Lung (tissue), 12 donors: ENCODE results near the gene ECM2. TPM values are rescaled to one million over a fixed set of nuclear protein-coding genes. Genes with fewer than 3 reads are reported as not detected.

Experiments used
- ATAC-seq: fragments of 200-7000 bp; cut with Tn5 transposase; one replicate; pipeline ENCODE4 v1.9.1; 2020; ENCODE audit warnings: moderate number of reproducible peaks; ENCODE audit not compliant: insufficient read depth, low FRiP score
- DNase-seq, 3 donors: peaks; one replicate each; pipeline ENCODE4 v3.0.0-alpha.2; 2013 to 2017
- H3K27ac ChIP-seq, 2 donors: one replicate each; pipeline ENCODE4 v1.5.1; 2013; ENCODE audit warnings: mild to moderate bottlenecking in 2 of 2, moderate library complexity in 2 of 2, control low read depth in 1 of 2, inconsistent platforms in 1 of 2, low read depth in 1 of 2, low read length in 1 of 2
- H3K27me3 ChIP-seq, 3 donors: one replicate each; pipeline ENCODE4 v1.5.1; 2013; ENCODE audit warnings: low read length in 2 of 3; ENCODE audit not compliant: control insufficient read depth in 3 of 3, insufficient read depth in 3 of 3
- H3K36me3 ChIP-seq, 4 donors: one replicate each; pipeline ENCODE4 v1.5.1; 2013; ENCODE audit warnings: low read length in 4 of 4, mild to moderate bottlenecking in 1 of 4, moderate library complexity in 1 of 4; ENCODE audit not compliant: control insufficient read depth in 4 of 4, insufficient read depth in 4 of 4
- H3K4me1 ChIP-seq, 5 donors: one replicate each; pipeline ENCODE4 v1.5.1; 2013; ENCODE audit warnings: low read length in 5 of 5, mild to moderate bottlenecking in 2 of 5, moderate library complexity in 1 of 5; ENCODE audit not compliant: control insufficient read depth in 5 of 5, insufficient read depth in 5 of 5
- H3K4me3 ChIP-seq: one replicate; pipeline ENCODE4 v1.5.1; 2013; ENCODE audit warnings: mild to moderate bottlenecking, control low read depth, moderate library complexity
- H3K9ac ChIP-seq, 2 donors: one replicate each; pipeline ENCODE4 v1.5.1; 2013; ENCODE audit warnings: low read length in 2 of 2, control low read depth in 1 of 2; ENCODE audit not compliant: insufficient read depth in 1 of 2
- H3K9me3 ChIP-seq, 4 donors: one replicate each; pipeline ENCODE4 v1.5.1; 2013; ENCODE audit warnings: low read length in 3 of 4, mild to moderate bottlenecking in 1 of 4, moderate library complexity in 1 of 4; ENCODE audit not compliant: control insufficient read depth in 4 of 4, insufficient read depth in 3 of 4
- WGBS, 2 donors: extraction: QIAGEN DNeasy Blood & Tissue Kit; methylation state at CpG; one replicate each; pipeline ENCODE4 v1.1.7; 2013; 5-methylcytosine and 5-hydroxymethylcytosine counted together
- polyA plus RNA-seq, 2 donors: library from polyadenylated mRNA; stranded (reverse); fragments of 200-250 nt; gene quantifications; one replicate each; pipeline ENCODE4 v1.2.1, GENCODE V29; 2013
- total RNA-seq, 2 donors: library from RNA; depleted of rRNA in 1 of 2; stranded (reverse); fragments of >200 nt in 1 of 2; gene quantifications; one replicate each; pipeline ENCODE4 v1.2.1, GENCODE V29; 2014 to 2021
- TF ChIP-seq, protein P1 (sequence below): IDR thresholded peaks from 2 replicates; pipeline ENCODE4 v1.5.1; 2012; ENCODE audit warnings: mild to moderate bottlenecking; ENCODE audit errors: control extremely low read depth, extremely low read depth
- donor health status: control.
- donor health status: control.
- donor health status: Bipolar disorder and iron deficiency.
- donor health status: healthy.
- donor health status: DM: yes; HTN: yes; CAD: no.

ECM2 gene
- total and polyA plus RNA-seq, 4 donors, result 0.92 to 63.1 (median 2.4) TPM

DNA sequence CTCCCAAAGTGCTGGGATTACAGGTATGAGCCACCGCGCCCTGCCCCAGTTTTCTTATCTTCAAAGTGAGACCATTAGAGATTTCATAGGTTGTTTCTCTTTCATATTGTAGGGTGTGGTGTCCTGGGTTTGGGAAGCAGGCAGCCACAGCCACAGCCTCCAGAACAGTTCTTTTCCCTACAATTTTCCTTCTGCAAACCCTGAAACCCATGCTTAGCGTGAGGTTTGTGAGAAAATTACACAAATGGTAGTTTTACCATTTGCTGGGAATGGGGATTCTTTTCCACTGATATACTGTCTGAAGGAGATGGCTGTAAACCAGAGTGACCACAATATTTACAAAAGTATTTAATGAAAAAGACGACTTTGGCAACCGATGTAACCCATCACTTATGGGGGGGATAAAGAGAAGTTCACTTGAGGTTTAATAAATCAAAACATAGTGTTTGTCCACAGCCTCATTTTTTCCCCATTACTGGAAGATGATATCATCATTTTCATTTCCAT is 26.7 kb upstream of the ECM2 start:
- Histone ChIP-seq H3K9me3 (peaks cover 0 to 5% (median 1%) of the 10 kb centered on the region in 4 donors), H3K4me3 (no peak overlapping the region), H3K27me3 (no peaks in the 10 kb centered on the region), H3K9ac (peak overlapping the region in 1 of 2 donors; percentile 47), H3K36me3 (no peaks in the 10 kb centered on the region), H3K27ac (no peak overlapping the region), H3K4me1 (peaks cover 0 to 21% (median 0%) of the 10 kb centered on the region in 5 donors)
- TF ChIP-seq, protein P1, sequence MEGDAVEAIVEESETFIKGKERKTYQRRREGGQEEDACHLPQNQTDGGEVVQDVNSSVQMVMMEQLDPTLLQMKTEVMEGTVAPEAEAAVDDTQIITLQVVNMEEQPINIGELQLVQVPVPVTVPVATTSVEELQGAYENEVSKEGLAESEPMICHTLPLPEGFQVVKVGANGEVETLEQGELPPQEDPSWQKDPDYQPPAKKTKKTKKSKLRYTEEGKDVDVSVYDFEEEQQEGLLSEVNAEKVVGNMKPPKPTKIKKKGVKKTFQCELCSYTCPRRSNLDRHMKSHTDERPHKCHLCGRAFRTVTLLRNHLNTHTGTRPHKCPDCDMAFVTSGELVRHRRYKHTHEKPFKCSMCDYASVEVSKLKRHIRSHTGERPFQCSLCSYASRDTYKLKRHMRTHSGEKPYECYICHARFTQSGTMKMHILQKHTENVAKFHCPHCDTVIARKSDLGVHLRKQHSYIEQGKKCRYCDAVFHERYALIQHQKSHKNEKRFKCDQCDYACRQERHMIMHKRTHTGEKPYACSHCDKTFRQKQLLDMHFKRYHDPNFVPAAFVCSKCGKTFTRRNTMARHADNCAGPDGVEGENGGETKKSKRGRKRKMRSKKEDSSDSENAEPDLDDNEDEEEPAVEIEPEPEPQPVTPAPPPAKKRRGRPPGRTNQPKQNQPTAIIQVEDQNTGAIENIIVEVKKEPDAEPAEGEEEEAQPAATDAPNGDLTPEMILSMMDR, result no peak
- DNase-seq (peak in 2 of 3 donors; percentile 56 to 69), ATAC-seq (no peak)
- 83 to 87% methylated on average over 5 of the region's 5 CpGs for WGBS, 2 donors

DNA sequence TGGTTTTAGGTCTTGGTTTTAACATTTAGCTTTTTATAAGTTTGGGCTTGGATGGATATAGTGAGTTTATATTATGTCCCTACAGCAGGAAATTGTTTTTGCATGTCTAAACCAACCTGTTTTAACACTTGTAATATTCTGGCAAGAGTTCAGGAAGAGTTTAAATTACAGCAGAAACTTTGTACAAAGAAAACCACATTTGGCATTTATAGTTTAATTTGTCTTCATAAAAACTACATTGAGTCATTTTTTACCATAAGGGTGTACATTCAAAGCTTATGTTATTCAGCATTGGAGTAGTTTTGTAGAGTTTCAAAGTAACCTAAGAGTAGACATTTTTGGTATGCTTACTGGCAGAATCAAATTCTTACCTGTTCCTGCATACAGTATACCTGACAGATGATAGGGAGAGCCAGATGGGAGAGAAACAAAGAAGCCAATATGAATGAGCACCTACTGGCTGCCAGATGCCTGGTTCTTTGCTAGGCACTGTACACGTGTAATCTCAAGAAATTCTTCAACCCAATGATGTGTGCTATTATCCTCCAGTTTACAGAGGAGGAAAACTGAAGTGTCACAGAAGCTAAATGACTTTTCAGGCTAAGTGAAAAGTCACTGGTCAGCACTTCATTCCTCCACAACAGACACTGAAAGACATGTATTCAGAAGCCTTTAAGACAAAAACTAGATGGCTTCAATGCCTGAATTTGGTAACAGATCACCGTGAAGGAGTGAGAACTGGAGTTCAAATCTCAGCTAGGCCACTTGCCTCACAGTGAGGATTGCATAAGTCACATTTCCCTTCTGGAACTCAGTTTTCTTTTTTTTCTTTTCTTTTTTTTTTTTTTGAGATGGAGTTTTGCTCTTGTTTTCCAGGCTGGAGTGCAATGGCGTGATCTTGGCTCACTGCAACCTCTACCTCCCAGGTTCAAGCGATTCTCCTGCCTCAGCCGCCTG is 25.9 kb upstream of the ECM2 start:
- Histone ChIP-seq H3K27ac (no peak overlapping the region), H3K9ac (no peak overlapping the region), H3K36me3 (no peaks in the 10 kb centered on the region), H3K4me3 (no peak overlapping the region), H3K9me3 (peaks cover 0 to 3% (median 1%) of the 10 kb centered on the region in 4 donors), H3K4me1 (peaks cover 0 to 21% (median 0%) of the 10 kb centered on the region in 5 donors), H3K27me3 (no peaks in the 10 kb centered on the region)
- WGBS, 2 donors, result 79 to 85% methylated on average over 5 of the region's 5 CpGs
- peak in 2 of 3 donors; percentile 34 to 50 for DNase-seq
- no peak for ATAC-seq
- TF ChIP-seq, protein P1, result no peak

DNA sequence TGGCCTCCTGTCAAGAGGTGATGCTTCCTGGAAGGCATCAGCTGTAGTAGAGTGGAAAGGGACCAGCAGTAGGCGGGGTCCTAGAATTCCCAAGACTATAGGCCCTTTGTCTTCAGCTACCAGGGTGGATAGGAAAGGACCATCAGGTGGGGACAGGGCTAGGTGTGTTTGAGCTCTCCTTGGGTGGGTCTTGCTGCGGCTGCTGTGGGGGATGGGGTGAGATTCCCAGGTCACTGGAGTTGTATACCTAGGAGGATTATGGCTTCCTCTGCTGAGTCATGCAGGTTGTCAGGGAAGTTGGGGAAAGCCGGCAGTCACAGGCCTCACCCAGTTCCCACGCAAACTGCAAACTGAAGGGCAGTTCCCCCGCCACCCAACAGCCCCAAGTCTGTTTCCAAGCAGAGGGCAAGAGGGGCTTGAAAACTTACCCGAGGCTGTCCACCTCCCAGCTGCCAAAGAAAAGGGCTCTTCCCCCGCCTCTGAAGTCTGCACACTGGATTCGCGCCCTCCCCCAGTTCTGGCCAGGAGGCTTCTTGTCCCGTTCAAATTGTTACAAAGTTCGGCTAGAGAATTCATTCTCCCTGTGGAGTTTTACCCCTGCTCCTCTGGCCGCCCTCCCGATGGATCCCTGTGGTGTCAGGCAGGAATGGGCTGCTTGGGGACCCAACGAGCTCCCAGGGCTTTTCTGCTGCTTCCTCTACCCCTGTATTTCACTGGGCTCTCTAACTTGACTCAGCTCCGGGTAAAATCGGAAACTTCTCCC is 23.0 kb upstream of the ECM2 start:
- DNase-seq (no peak), ATAC-seq (no peak)
- Histone ChIP-seq H3K9me3 (no peaks in the 10 kb centered on the region), H3K27ac (no peak overlapping the region), H3K27me3 (no peaks in the 10 kb centered on the region), H3K9ac (no peak overlapping the region), H3K4me3 (no peak overlapping the region), H3K36me3 (no peaks in the 10 kb centered on the region), H3K4me1 (peaks cover 0 to 14% (median 0%) of the 10 kb centered on the region in 5 donors)
- WGBS, 2 donors, result 90 to 92% methylated on average over 16 of the region's 16 CpGs
- TF ChIP-seq, protein P1, result no peak
